ENCODE results near the gene ZBTB42. TPM values are rescaled to one million over a fixed set of nuclear protein-coding genes. Genes with fewer than 3 reads are reported as not detected.
A peak's percentile ranks its signal among the peaks of the same experiment; 100 is the strongest.

The ZBTB42 gene
- total RNA-seq, 4 donors from 2014 or later = 2.5 to 6.4 (median 4.9) TPM

DNA sequence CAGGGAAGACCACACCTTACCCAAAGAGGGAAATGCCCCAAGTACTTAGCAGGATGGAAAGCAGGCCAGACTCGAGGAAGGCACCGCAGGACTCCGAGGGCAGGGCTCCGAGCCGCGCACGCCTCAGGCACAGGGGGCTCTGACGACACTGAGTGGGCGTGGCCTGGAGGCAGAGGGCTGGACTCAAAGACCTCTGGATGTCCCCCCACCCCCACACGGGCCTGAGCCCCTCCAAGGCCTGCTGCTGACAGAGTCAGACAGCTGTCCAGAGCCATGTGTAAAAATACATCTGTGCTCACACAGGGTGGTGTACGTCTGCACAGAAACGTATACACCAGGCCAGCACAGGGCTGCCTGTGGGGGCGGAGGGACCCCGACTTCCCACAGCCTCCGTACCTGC, 6.8 kb upstream of the ZBTB42 start:
- peak overlapping the region in 2 of 4 donors; percentile 76 to 82 for H3K27ac ChIP-seq (replicated peaks in 1 of 4)
- H3K36me3 ChIP-seq = peaks cover 6 to 35% (median 33%) of the 10 kb centered on the region in 4 donors
- intact Hi-C loops (cut with DNase I) = no loop called here
- peaks cover 46 to 93% (median 68%) of the 10 kb centered on the region in 4 donors for H3K4me1 ChIP-seq
- no peak for DNase-seq (ENCODE audit: extremely low spot score)
- no peaks in the 10 kb centered on the region for H3K27me3 ChIP-seq
- H3K9me3 ChIP-seq = no peaks in the 10 kb centered on the region
- peak overlapping the region; percentile 84 to 95 (median 92) for H3K4me3 ChIP-seq
- no peak for TF ChIP-seq POLR2A (IDR thresholded peaks at IDR 0.05; ENCODE audit: low read depth)
- TF ChIP-seq POLR2AphosphoS5 (IDR thresholded peaks at IDR 0.05) = no peak
- TF ChIP-seq EP300 (IDR thresholded peaks at IDR 0.05) = no peak
- TF ChIP-seq, protein P1, sequence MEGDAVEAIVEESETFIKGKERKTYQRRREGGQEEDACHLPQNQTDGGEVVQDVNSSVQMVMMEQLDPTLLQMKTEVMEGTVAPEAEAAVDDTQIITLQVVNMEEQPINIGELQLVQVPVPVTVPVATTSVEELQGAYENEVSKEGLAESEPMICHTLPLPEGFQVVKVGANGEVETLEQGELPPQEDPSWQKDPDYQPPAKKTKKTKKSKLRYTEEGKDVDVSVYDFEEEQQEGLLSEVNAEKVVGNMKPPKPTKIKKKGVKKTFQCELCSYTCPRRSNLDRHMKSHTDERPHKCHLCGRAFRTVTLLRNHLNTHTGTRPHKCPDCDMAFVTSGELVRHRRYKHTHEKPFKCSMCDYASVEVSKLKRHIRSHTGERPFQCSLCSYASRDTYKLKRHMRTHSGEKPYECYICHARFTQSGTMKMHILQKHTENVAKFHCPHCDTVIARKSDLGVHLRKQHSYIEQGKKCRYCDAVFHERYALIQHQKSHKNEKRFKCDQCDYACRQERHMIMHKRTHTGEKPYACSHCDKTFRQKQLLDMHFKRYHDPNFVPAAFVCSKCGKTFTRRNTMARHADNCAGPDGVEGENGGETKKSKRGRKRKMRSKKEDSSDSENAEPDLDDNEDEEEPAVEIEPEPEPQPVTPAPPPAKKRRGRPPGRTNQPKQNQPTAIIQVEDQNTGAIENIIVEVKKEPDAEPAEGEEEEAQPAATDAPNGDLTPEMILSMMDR (IDR thresholded peaks at IDR 0.05) = no peak
- 16% methylated on average over 5 of the region's 15 CpGs for WGBS

DNA sequence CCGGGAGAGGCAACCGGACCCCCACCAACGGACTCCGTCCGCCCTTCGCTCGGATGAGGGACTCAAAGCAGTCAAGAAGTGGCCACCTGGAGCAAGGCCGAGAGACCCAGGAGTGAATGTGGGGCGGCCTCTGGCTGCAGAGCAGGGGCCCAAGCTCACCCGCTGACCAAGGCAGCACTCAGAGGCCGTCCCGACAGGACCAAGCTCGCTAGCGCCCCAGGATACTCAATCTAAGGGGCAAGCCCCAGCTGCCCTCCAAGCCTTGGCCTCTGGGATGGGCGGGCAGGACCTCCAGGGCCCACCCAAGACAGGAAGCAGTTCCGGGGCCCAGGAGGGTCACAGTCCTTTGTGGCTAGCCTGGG, 6.3 kb upstream of the ZBTB42 start:
- H3K9me3 ChIP-seq = no peaks in the 10 kb centered on the region
- H3K36me3 ChIP-seq = peaks cover 6 to 30% (median 27%) of the 10 kb centered on the region in 4 donors
- H3K27ac ChIP-seq (replicated peaks in 1 of 4) = peak overlapping the region; percentile 75 to 82 (median 78)
- intact Hi-C loops (cut with DNase I) = no loop called here
- peak overlapping the region; percentile 84 to 95 (median 92) for H3K4me3 ChIP-seq
- DNase-seq (ENCODE audit: extremely low spot score) = no peak
- peaks cover 51 to 93% (median 68%) of the 10 kb centered on the region in 4 donors for H3K4me1 ChIP-seq
- H3K27me3 ChIP-seq = no peaks in the 10 kb centered on the region
- TF ChIP-seq, protein P1 (IDR thresholded peaks at IDR 0.05) = no peak
- no peak for TF ChIP-seq POLR2AphosphoS5 (IDR thresholded peaks at IDR 0.05)
- TF ChIP-seq EP300 (IDR thresholded peaks at IDR 0.05) = no peak
- TF ChIP-seq POLR2A (IDR thresholded peaks at IDR 0.05; ENCODE audit: low read depth) = no peak
- WGBS = 1% methylated on average over 16 of the region's 16 CpGs

DNA sequence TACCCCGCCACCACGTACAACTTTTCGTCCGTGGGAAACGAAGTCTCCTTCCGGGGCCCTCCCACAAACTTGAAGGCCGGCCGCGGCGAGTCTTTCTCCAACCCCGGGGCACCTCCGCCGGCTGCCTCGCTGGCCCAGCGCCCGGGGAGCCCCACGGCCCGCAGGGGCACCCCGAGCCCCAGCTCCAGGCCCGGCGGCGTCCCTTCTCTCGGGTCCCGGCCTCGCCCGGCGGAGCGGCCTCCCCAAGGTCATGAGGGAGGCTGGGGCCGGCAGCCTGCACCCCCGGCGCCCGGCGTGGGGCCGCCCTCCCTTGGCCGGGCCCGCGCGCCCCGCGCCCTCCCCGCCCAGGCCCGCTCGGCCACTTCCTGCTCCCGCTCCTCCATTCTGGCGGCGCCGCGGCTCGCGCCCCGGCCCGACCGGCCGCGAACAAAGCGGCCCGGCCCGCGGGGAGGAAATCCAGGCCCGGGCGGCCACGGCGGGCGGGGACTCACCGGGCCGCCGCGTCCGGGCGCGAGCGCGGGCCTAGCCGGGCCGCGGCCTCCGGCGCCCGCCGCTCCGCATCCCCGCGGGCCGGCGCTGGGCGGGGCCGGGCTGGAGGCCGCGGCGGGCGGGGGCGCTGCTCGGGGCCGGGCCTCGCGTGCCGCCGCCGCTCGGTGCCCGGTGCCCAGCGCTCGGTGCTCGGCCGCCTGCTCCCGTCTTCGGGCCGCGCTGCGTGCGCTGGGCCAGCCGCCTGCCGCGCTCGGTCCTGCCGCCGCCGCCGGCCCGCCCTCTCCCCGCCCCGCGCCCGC, 5.7 kb upstream of the ZBTB42 start, which contains the start of gene AKT1:
AKT1 (minus strand) TSS at position 756 of the 788 bp plus-strand sequence. CDS start 3,105 bp downstream, outside the sequence.
- intact Hi-C loops (cut with DNase I) = no loop called here
- 2% methylated on average over 32 of the region's 124 CpGs for WGBS
- Histone ChIP-seq H3K27me3 (no peaks in the 10 kb centered on the region), H3K27ac (replicated peaks in 1 of 4) (peak within 1 kb of the TSS; percentile 84 to 97 (median 93)), H3K9me3 (no peaks in the 10 kb centered on the region), H3K4me1 (peaks cover 57 to 93% (median 71%) of the 10 kb centered on the region in 4 donors), H3K36me3 (peaks cover 6 to 24% (median 22%) of the 10 kb centered on the region in 4 donors), H3K4me3 (peak within 1 kb of the TSS; percentile 84 to 95 (median 92))
- TF ChIP-seq EP300 (IDR thresholded peaks at IDR 0.05) (no peak), POLR2A (IDR thresholded peaks at IDR 0.05; ENCODE audit: low read depth) (no peak), POLR2AphosphoS5 (IDR thresholded peaks at IDR 0.05) (no peak)
- TF ChIP-seq, protein P1 (IDR thresholded peaks at IDR 0.05) = no peak
- DNase-seq (ENCODE audit: extremely low spot score) = no peak

DNA sequence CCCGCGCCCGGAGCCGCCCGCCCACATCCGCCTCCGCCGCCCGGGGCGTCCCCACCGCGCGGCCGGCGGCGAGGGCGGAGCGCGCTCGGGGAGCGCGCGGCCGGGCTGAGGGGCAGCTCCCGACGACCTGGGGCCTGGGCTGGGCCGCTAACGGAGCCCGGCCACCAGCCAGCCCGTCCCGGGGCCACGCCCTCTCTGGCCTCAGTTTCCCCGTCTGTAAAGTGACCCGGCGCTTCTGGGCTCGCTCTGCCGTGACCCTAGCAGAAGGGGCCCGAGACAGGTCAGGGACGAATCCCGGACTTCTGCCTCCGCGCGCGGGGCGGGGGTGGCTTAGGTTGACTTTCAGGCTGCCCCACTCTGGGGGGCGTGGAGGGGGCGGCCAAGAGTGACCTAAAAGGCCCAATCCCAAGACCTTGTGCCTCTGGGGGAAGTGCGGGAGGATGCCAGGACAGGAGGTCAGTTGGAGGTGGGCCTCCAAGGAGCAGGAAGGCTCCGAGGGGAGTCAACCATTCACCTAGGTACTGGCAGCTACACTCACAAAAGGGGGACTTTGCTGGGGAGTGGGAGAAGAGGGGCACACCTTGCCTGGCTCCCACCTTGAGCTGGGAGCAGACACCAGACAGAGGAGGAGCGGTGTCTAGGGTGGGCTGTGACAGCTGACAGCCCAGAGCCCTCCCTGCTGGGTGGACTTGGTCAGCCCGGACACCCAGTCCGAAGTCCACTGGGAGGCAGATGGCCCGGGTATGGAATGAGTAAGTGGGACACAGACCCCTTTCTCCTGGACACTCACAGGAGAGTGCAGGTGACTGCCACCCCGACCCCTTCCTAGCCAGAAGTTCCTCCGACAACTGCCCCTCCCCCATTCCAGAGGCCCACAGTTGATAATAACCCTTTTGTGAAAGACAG, 4.9 kb upstream of the ZBTB42 start:
- peak overlapping the region; percentile 84 to 97 (median 93) for H3K27ac ChIP-seq (replicated peaks in 1 of 4)
- H3K4me3 ChIP-seq = peak overlapping the region; percentile 54 to 95 (median 60)
- peaks cover 5 to 15% (median 13%) of the 10 kb centered on the region in 4 donors for H3K36me3 ChIP-seq
- H3K9me3 ChIP-seq = no peaks in the 10 kb centered on the region
- H3K4me1 ChIP-seq = peaks cover 58 to 87% (median 69%) of the 10 kb centered on the region in 4 donors
- DNase-seq (ENCODE audit: extremely low spot score) = no peak
- TF ChIP-seq POLR2AphosphoS5 (IDR thresholded peaks at IDR 0.05) (peak; percentile 31 to 79), POLR2A (IDR thresholded peaks at IDR 0.05; ENCODE audit: low read depth) (peak; percentile 59), EP300 (IDR thresholded peaks at IDR 0.05) (no peak)
- TF ChIP-seq, protein P1 (IDR thresholded peaks at IDR 0.05) = no peak
- intact Hi-C loops (cut with DNase I) = no loop called here
- no peaks in the 10 kb centered on the region for H3K27me3 ChIP-seq
- 28% methylated on average over 15 of the region's 55 CpGs for WGBS

All from esophagus muscularis mucosa (tissue), 4 donors.